Tongue (tissue), 2 donors: ENCODE results near the gene FN3K. TPM values are rescaled to one million over a fixed set of nuclear protein-coding genes. Genes with fewer than 3 reads are reported as not detected.
"Not testable (repeated sequence)": the region's sequence is repeated elsewhere in the genome, so short reads cannot be mapped to it uniquely, and the experiment has no call there.

Source experiments
- DNase-seq: peaks from one replicate; pipeline ENCODE4 v3.0.0-alpha.2; 2015
- total RNA-seq: library from RNA; depleted of rRNA; stranded (reverse); fragments of >200 nt; gene quantifications from one replicate; pipeline ENCODE4 v1.2.3, GENCODE V29; 2014

The FN3K gene
- total RNA-seq, 1 donor from 2014 or later: 8.4 TPM

GRCh38 chr17:82737967-82738877, 2.8 kb downstream of the FN3K start:
- DNase-seq: no peak

GRCh38 chr17:82740906-82741759, 5.7 kb downstream of the FN3K start:
- DNase-seq: peak; percentile 27

- no peak for DNase-seq
Observed at GRCh38 chr17:82743344-82744219, 8.2 kb downstream of the FN3K start.

GRCh38 chr17:82744736-82745135, 9.3 kb downstream of the FN3K start:
- not testable (repeated sequence) for DNase-seq

GRCh38 chr17:82745524-82745923, 10.1 kb downstream of the FN3K start:
- no peak for DNase-seq

- DNase-seq: no peak
Observed at GRCh38 chr17:82748756-82749155, 13.3 kb downstream of the FN3K start.

- no peak for DNase-seq
Observed at GRCh38 chr17:82750241-82750908, 15.0 kb downstream of the FN3K start.

- DNase-seq: no peak
Observed at GRCh38 chr17:82751171-82751570, 15.8 kb downstream of the FN3K start.

GRCh38 chr17:82751571-82752370, 16.4 kb downstream of the FN3K start, which contains the start of gene TBCD:
TSS of gene TBCD (plus strand) at chr17:82752065. CDS start at chr17:82752194, 129 bp downstream.
- DNase-seq: peak; percentile 95

GRCh38 chr17:82752371-82753200, 17.2 kb downstream of the FN3K start:
- DNase-seq: peak; percentile 31

- DNase-seq: no peak
Observed at GRCh38 chr17:82753201-82753464, 17.7 kb downstream of the FN3K start.

- DNase-seq: peak; percentile 76
Observed at GRCh38 chr17:82754297-82755208, 19.1 kb downstream of the FN3K start.

- DNase-seq: no peak
Observed at GRCh38 chr17:82756166-82756565, 20.8 kb downstream of the FN3K start.

GRCh38 chr17:82765371-82765770, 30.0 kb downstream of the FN3K start:
- no peak for DNase-seq

- peak; percentile 58 for DNase-seq
Observed at GRCh38 chr17:82767041-82767754, 31.8 kb downstream of the FN3K start.

GRCh38 chr17:82769041-82769440, 33.6 kb downstream of the FN3K start:
- DNase-seq: no peak

GRCh38 chr17:82772026-82772425, 36.6 kb downstream of the FN3K start:
- DNase-seq: no peak

GRCh38 chr17:82774456-82774855, 39.0 kb downstream of the FN3K start:
- not testable (repeated sequence) for DNase-seq
